ENCODE results near the gene ZNF750.

DNA sequence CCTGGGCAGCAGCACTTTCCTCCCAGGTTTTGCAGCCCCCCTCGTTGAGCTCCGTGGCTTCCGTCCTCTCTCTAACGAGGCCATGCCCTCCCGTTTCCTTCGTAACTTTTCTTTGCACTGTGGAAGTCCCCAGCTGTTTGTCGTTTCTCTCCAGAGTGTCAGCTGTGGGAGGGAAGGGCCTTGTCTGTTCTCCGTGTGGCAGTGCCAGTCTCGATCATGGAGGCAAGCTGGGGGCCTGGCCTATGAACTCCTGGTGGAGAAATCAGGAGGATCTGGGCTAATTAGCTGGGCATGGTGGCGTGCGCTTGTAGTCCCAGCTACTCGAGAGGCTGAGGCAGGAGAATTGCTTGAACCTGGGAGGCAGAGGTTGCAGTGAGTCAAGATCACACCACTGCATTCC, 59.6 kb downstream of the ZNF750 start:
- no peak for TF ChIP-seq POLR2A (IDR thresholded peaks at IDR 0.05; ENCODE audit: low read depth, low read length)
- no peak for TF ChIP-seq POLR2AphosphoS5 (IDR thresholded peaks at IDR 0.05; ENCODE audit: low read depth, low read length)
- TF ChIP-seq SPI1 (IDR thresholded peaks at IDR 0.05; ENCODE audit: low read depth, low read length): no peak
- TF ChIP-seq PAX5 (IDR thresholded peaks at IDR 0.05; ENCODE audit: insufficient read depth, low read length, severe bottlenecking): no peak
- no peak for TF ChIP-seq TAF1 (IDR thresholded peaks at IDR 0.05; ENCODE audit: low read depth, low read length)
- no peak for TF ChIP-seq POU2F2 (IDR thresholded peaks at IDR 0.05; ENCODE audit: low read depth, low read length)

Measured in GM12891 (cell line).